SK-MEL-5 (cell line): ENCODE data around the gene MTPN. TPM values are rescaled to one million over a fixed set of nuclear protein-coding genes. Genes with fewer than 3 reads are reported as not detected.
A peak's percentile ranks its signal among the peaks of the same experiment; 100 is the strongest.

Experiments used
- DNase-seq: peaks from one replicate; pipeline ENCODE4 v3.0.0-alpha.2; 2016; ENCODE audit warnings: low read depth, low spot score
- in situ Hi-C: cut with HindIII; loops from 2 replicates; pipeline ENCODE4 v1.10.0; 2016; ENCODE audit warnings: low sequenced_read_pairs, high pct_unique_total_duplicates, low pct_unique_long_range_greater_than_20kb
- total RNA-seq: library from RNA; depleted of rRNA; stranded (reverse); fragments of >200 nt; shearing (Covaris generic); gene quantifications from 2 replicates; pipeline ENCODE4 v1.2.3, GENCODE V29; 2014

Gene MTPN
- total RNA-seq, 1 experiment from 2014 or later = 168 TPM

- DNase-seq = no peak
- in situ Hi-C loops = no loop called here
Measured at GRCh38 chr7:135964791-135965190, 12.4 kb downstream of the MTPN start.

- in situ Hi-C loops = no loop called here
- DNase-seq = no peak
Measured at GRCh38 chr7:135964274-135964673, 12.9 kb downstream of the MTPN start.

- DNase-seq = no peak
- in situ Hi-C loops = no loop called here
Measured at GRCh38 chr7:135962802-135963201, 14.4 kb downstream of the MTPN start.

DNA sequence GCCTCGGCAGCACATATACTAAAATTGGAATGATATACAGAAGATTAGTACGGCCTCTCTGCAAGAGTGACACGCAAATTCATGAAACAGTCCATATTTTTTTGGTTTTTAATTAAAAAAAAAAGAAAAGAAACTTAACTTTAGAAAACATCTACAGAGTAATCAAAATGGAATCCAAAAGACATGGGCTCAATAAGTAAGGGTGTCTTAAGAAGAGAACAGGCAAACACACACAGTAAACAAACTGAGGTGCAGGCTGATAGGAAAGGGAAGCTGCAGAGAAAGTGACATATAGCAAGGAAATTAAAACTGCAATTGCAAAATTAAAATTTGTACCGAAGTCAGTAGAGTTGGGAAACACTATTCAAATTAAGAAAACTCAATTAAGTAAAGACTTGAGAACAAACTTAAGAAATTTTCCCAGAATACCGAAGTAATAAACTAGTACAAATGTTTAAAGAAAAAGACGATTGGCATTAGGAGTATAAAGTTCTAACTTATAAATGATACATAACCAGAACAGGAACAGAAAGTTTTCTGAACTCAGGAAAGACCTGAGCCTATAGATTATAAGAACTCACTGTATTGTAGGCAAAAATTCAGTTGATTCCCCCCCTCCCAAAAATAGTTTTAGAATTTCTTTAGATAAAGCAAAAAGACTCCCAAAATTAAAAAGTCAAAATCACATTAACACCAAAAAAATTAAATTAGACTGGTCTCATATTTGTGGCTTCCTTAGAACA is 16.3 kb downstream of the MTPN start:
- DNase-seq = peak; percentile 28
- in situ Hi-C loops = no loop called here

DNA sequence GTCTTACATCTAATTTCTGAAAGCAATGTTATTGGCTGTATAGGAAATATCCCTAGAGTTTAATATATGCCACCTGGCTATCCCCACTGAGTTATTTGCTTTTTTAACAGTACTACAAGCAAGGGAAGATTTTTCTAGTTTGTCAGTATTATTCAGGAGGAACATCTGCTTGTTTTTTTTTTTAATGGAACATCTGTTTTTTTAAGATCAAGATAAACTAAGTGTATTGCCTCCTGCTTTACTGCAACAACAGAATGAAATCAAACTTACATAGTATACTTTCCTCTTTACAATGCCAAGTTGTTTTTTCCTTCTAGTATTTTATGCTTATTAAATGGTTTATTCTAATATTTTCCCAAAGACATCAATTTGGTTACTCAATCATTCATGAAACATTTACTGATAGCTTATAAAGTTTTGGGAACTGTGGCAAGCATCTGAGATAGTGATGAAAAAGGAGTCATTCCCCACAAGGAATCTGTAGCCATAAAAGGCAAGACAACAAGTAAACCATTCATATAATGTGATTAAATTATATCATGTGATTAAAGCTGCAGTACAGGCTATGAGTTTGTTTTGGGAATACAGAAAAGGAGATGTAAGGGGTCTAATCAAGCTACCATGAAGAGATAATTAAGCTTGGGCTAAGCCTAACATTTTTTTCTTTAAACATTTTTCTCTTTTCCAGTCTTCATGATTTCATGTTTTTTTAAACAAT is 17.4 kb downstream of the MTPN start:
- peak; percentile 92 for DNase-seq
- in situ Hi-C loops = no loop called here

DNA sequence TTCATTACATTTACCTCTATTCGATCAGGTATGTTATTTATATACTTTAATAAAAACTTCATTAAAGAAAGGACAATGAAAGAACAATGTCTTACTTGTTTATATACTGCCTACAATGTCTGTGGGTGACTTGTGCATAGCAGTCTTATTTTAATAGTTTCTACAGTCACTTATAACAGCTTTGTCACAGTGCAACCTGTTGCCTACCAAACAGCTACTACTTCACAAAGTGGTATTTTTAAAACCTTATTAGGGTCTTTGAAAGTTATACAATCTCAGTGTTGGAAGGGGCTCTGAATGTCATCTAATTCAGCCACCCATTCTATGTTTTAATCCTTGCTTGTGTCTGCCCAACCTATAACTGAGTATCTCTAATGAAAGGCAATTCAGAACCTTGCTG is 19.0 kb downstream of the MTPN start:
- in situ Hi-C loops = no loop called here
- DNase-seq = no peak

- in situ Hi-C loops = no loop called here
- DNase-seq = no peak
Measured at GRCh38 chr7:135957627-135958026, 19.5 kb downstream of the MTPN start.

DNA sequence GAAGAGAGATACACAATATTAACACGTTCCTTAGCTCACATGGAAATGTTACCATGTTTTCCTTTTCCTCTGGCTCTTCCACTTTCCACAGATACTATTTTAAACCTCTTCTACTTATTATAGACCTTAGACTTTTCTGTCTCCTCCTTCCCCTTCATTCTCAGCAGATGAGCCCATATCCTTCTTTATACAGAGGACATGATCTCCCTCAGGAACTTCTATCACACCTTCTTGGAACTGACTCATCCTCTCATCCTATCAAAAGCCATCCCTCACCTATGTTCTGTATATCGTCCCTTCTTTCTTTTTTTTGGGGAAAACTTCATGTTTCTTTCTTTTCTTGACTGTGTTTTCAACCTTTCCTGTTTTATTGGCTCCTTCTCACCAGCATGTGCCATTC is 20.8 kb downstream of the MTPN start:
- DNase-seq = no peak
- in situ Hi-C loops = no loop called here

- DNase-seq = no peak
- in situ Hi-C loops = no loop called here
Measured at GRCh38 chr7:135950972-135951371, 26.2 kb downstream of the MTPN start.

GRCh38 chr7:135950429-135950828 is 26.7 kb downstream of the MTPN start:
- in situ Hi-C loops = no loop called here
- no peak for DNase-seq

DNA sequence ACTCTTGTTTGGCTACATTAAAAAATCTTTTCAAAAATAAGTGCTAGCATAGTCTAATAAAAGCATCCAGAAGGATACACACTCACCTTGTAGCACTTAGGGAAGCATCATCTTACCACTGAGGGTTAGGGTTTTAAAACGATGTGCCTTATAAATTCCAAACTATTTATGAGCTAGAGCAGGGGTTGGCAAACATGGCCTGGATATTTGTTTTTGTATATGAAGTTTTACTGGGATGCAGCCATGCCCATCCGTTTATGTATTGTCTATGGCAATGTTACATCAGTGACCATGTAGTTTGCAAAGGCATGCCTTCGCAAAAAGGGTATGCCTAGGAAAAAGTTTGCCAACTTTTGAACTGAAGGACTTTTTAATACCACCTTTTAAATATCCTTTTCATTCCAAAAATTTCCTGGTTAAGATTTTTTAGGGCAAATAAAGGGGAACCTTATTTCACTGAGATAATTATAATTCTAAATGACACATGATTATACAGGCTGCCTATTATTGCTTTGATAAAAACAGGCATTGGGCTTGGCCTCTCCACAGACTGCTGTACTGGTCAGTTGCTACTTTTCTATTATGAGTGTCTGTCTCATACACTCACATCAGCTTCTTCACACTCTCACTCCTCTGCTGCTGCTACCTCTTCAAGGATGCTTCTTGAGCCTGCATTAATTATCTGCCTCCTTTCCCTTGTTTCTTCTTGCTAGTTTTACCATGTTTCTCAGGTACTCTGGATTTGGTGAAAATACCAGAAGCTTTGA is 30.7 kb downstream of the MTPN start:
- in situ Hi-C loops = loop anchor here (10.0 kb wide), 1 partner anchor 102 kb away; no protein-coding TSS in a partner anchor
- DNase-seq = no peak

DNA sequence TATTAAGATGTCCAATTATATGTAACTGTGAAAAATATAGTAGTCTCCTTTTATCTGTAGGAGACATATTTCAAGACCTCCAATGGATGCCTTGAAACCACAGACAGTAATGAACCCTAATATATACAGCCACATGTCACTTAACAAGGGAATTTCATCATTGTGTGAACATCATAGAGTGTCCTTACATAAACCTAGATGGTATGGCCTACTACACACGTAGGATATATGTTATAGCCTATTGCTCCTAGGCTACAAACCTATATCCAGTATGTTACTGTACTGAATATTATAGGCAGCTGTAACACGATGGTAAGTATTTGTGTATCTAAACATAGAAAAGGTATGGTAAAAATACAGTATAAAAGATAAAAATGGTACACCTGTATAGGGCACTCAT is 32.4 kb downstream of the MTPN start:
- in situ Hi-C loops = loop anchor here (10.0 kb wide), 1 partner anchor 100 kb away; no protein-coding TSS in a partner anchor
- DNase-seq = no peak

DNA sequence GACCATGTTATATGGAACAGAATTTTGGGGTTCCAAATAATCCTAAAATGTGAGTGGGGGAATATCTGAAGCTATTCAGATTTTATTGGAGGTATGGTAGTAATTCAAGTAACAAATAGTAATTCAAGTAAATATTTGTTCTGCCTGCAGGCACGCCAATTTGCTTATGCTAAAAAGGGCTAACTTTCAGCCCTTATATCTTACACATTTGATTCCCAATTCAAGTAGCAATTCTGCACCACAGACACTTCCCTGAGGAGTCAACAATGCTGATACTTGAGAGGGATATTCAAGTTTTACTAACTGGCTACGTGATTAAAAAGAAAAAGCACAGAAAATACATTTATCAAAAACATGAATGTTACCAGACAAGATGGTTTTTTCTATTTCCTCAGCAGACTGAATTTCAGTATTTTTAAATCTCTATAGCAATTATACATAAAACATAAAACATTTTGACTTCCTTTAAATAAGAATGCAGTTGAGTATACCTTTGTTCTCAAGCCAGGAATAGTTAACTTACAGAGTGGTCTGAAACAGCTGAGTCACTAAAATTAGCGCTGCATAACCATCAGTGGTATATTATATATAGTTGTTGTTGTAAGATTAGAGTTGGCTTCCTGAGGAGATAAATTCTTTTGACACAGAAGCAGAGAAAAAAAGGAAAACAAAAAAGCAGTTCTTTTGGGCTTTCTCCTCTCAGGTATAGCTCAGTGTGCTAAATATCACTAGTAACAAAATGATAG is 33.9 kb downstream of the MTPN start:
- no peak for DNase-seq
- in situ Hi-C loops = loop anchor here (10.0 kb wide), 1 partner anchor 99 kb away; no protein-coding TSS in a partner anchor

GRCh38 chr7:135942614-135943013 is 34.5 kb downstream of the MTPN start:
- DNase-seq = no peak
- in situ Hi-C loops = loop anchor here (10.0 kb wide), 1 partner anchor 98 kb away; no protein-coding TSS in a partner anchor

DNA sequence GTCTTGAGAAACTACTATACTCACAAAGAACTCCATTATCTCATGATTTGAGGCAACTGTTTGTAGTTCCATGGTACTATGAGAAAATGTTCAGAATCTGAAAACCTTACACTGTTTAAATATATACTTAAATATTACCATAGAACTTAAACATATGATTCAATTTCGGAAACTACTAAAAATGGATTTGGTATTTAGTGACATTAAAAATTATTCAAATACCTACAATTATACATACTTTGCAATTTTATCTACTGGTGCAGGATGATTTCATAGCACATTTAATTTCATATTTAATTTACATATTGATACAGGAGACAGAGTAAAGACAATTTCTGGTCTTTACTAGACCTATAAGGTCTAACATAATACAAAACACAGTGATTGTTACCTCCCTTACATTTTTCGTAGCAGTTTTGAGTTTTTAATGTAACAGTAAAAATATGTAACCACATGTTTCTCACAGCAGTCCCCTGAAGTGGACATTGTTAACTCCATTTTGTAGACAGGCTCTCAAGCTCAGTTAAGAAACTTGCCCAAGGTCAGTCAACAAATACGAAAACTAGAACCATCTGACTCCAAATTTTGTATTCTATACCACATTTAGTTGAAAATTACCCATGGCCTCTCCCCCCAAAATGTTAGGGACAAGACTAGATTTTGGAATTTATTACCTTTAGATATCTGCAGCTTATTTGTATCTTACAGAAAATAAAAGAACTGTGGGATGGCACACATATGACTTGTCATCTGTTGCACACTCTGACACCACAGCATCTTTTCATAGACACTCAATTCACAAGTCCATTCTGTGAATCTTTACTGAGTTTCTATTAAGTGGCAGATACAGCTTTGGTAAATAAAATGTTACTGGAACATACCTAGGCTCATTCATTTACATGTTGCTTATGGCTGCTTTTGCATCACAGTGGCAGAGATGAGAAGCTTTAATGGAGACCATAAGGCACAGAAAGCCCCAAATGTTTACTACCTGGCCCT is 36.8 kb downstream of the MTPN start:
- in situ Hi-C loops = loop anchor here (10.0 kb wide), 1 partner anchor 96 kb away; no protein-coding TSS in a partner anchor

DNA sequence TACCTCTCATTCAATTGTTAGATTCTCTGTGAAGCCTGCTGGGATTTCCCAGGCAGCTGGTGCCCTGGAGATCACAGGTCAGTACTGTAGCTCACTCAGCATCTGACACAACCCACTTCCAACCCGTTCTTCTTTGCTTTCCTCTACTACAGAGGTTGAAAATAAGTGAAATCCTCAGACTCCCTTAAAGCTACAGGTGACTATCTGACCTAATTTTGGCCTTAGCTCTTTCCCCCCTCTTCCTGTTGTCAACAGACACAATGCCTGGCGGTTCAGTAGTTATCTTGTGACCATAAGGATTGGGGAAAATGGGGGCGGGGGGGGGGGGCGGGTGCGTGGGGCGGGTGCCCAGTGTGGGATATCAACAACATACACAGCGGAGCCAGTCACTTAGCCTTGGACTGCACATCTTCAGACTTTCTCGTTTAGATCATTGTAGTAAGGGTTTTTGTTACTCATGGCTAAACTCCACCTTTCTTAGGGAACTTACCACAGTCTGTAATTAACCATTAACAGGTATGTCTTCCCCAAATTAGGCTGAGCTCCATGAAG is 37.8 kb downstream of the MTPN start:
- in situ Hi-C loops = no loop called here
- DNase-seq = no peak

More for the DNA sequence above, 36.8 kb downstream of the MTPN start:
- DNase-seq = no peak
